Glutamatergic neuron (in vitro differentiated cells): ENCODE data around the gene PFN1. TPM values are rescaled to one million over a fixed set of nuclear protein-coding genes. Genes with fewer than 3 reads are reported as not detected.

Experiments used
- DNase-seq: peaks from one replicate; pipeline ENCODE4 v3.0.0; 2022
- H3K27ac Mint-ChIP-seq: one replicate; pipeline ENCODE4 v1.8.0; 2020; ENCODE audit warnings: mild to moderate bottlenecking, mixed read lengths, inconsistent platforms; ENCODE audit not compliant: unreplicated experiment
- H3K27me3 Mint-ChIP-seq: one replicate; pipeline ENCODE4 v1.8.0; 2020; ENCODE audit warnings: mild to moderate bottlenecking, moderate library complexity, mixed read lengths, inconsistent platforms; ENCODE audit not compliant: unreplicated experiment
- H3K36me3 Mint-ChIP-seq: one replicate; pipeline ENCODE4 v1.8.0; 2020; ENCODE audit warnings: mild to moderate bottlenecking, mixed read lengths, inconsistent platforms; ENCODE audit not compliant: unreplicated experiment
- H3K4me1 Mint-ChIP-seq: one replicate; pipeline ENCODE4 v1.8.0; 2020; ENCODE audit warnings: mild to moderate bottlenecking, low read depth, mixed read lengths, inconsistent platforms; ENCODE audit not compliant: unreplicated experiment
- H3K4me3 Mint-ChIP-seq: one replicate; pipeline ENCODE4 v1.8.0; 2020; ENCODE audit warnings: mild to moderate bottlenecking, mixed read lengths, inconsistent platforms; ENCODE audit not compliant: unreplicated experiment
- H3K9me3 Mint-ChIP-seq: one replicate; pipeline ENCODE4 v1.8.0; 2020; ENCODE audit warnings: mild to moderate bottlenecking, moderate library complexity, mixed read lengths, inconsistent platforms; ENCODE audit not compliant: unreplicated experiment
- total RNA-seq: library from RNA; stranded (reverse); fragmentation: NEBNext Ultra II Directional; extraction: Animal tissue kit (Norgen Biotek cat#: 25700); gene quantifications from one replicate; pipeline ENCODE4 v1.2.1, GENCODE V29; 2021; ENCODE audit not compliant: unreplicated experiment
- TF ChIP-seq, protein P1 (sequence below): fragments of 200-600 bp; sonication (generic); IDR thresholded peaks from one replicate; pipeline ENCODE4 v1.5.0; 2021; ENCODE audit not compliant: partially characterized antibody, unreplicated experiment

The PFN1 gene
- total RNA-seq, 1 donor from 2014 or later = 356 TPM

DNA sequence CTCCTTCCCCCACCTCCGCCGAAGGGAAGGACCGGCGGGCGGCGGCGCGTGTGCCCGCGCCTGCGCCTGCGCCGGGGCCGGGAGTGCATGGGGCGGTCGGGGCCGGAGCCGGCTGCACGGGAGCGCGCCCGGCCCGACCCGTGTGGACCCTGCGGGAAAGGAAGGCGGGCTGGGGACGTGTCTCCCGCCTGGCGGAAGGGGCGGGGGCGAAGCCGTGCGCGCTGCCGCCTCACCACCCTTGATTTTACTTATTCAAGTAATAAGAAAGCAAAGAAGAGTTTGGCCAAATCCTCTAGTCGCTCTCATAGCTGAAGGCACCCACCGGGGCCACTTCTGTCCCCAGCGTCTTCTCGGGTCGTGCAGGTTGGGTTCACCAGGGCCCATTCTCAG is 596 bp upstream of the PFN1 start:
- H3K4me3 Mint-ChIP-seq = peak overlapping the region; percentile 100
- TF ChIP-seq, protein P1, sequence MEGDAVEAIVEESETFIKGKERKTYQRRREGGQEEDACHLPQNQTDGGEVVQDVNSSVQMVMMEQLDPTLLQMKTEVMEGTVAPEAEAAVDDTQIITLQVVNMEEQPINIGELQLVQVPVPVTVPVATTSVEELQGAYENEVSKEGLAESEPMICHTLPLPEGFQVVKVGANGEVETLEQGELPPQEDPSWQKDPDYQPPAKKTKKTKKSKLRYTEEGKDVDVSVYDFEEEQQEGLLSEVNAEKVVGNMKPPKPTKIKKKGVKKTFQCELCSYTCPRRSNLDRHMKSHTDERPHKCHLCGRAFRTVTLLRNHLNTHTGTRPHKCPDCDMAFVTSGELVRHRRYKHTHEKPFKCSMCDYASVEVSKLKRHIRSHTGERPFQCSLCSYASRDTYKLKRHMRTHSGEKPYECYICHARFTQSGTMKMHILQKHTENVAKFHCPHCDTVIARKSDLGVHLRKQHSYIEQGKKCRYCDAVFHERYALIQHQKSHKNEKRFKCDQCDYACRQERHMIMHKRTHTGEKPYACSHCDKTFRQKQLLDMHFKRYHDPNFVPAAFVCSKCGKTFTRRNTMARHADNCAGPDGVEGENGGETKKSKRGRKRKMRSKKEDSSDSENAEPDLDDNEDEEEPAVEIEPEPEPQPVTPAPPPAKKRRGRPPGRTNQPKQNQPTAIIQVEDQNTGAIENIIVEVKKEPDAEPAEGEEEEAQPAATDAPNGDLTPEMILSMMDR = no peak
- H3K9me3 Mint-ChIP-seq = peaks cover 12% of the 10 kb centered on the region
- DNase-seq = peak; percentile 78
- H3K27ac Mint-ChIP-seq = peak overlapping the region; percentile 98
- peaks cover 6% of the 10 kb centered on the region for H3K27me3 Mint-ChIP-seq
- peaks cover 31% of the 10 kb centered on the region for H3K4me1 Mint-ChIP-seq
- peaks cover 5% of the 10 kb centered on the region for H3K36me3 Mint-ChIP-seq

DNA sequence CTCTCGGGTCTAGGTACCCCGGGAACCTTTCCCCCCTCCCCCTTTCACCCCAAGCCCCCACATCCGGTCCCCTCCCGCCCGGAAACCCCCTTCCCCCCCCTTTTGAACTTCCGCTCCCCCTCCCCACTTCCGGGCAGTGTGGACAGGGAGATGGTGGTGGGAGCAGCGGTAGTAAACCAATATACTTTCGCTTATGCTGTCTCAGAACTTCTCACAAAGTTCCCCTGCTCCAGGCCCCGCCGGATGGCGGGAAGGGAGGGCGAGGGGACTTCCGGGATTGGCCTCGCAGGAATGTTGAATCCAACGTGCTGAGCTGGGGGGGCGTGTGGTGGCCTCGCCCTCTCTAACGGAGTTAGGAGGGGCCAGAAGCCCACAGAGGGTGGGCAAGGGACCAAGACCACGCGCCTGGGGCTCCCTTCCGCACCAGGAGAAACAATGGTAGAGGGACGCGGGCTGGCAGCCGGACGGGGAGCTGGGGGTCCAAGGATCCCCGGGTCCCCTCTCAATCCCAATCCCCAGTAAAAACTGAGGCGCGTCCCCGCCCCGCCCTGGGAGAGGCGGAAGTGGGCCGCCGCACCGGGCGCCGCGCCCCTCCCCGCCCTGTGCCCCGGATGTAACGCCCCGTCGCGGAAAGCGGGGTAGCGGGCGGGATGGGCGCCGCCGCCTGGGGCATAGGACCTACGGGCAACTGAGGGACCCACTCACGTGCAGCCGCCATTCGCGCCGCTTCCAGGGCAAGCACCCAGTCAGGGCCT is 742 bp downstream of the PFN1 start:
- Mint-ChIP-seq H3K4me1 (peaks cover 25% of the 10 kb centered on the region), H3K27ac (no peak overlapping the region), H3K27me3 (peaks cover 3% of the 10 kb centered on the region), H3K4me3 (peak overlapping the region; percentile 95), H3K36me3 (peaks cover 5% of the 10 kb centered on the region), H3K9me3 (peaks cover 8% of the 10 kb centered on the region)
- TF ChIP-seq, protein P1 = no peak
- DNase-seq = peak; percentile 71

DNA sequence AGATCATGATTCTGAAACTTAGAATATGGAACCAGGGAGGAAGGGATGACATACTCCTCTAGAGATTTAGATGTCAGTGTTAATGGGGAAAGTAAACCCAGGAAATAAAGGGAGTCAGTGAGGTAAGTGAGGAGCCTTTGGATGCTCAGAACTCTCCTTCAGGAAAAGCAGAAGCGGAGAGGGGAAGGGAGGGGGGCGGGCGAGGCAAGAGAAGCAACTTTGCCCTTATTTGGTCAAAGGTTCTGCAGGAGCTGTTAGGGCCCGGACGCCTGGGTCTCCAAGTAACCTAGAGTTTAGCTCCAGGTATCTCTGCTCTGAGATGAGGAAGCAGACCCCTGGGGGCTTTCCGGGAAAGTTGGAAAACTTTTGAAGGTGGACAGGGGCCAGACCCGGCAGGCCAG is 1.3 kb downstream of the PFN1 start:
- peaks cover 5% of the 10 kb centered on the region for H3K36me3 Mint-ChIP-seq
- TF ChIP-seq, protein P1 = no peak
- H3K27me3 Mint-ChIP-seq = peaks cover 3% of the 10 kb centered on the region
- H3K4me1 Mint-ChIP-seq = peaks cover 26% of the 10 kb centered on the region
- DNase-seq = no peak
- peak overlapping the region; percentile 68 for H3K27ac Mint-ChIP-seq
- H3K4me3 Mint-ChIP-seq = peak overlapping the region; percentile 95
- peaks cover 8% of the 10 kb centered on the region for H3K9me3 Mint-ChIP-seq

DNA sequence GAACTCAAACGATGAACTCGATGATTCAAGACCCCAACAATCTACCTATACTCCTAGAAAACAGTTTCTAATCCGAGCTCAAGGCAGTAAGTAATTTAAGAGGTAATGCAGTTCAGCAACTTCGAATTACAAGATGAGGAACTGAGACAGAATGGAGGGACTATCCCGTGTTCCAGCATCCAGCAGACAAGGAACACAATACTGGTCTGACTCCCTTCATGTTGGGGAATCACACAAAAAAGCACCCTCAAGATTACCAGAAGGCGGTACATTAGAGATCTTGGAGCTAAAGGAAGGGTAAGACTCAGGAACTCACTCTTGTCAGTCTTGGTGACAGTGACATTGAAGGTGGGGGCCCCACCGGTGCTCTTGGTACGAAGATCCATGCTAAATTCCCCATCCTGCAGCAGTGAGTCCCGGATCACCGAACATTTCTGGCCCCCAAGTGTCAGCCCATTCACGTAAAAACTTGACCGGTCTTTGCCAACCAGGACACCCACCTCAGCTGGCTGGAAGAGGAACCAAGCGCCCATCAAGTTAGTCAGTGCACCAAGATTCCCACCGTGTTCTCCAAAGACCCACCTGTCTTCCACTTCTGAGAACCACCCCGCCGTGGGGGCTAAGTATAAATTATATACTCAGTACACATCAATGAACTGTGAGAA is 1.9 kb downstream of the PFN1 start:
- peaks cover 8% of the 10 kb centered on the region for H3K9me3 Mint-ChIP-seq
- H3K36me3 Mint-ChIP-seq = peaks cover 5% of the 10 kb centered on the region
- peaks cover 24% of the 10 kb centered on the region for H3K4me1 Mint-ChIP-seq
- peak overlapping the region; percentile 95 for H3K4me3 Mint-ChIP-seq
- no peak for DNase-seq
- peaks cover 3% of the 10 kb centered on the region for H3K27me3 Mint-ChIP-seq
- TF ChIP-seq, protein P1 = no peak
- peak overlapping the region; percentile 91 for H3K27ac Mint-ChIP-seq

DNA sequence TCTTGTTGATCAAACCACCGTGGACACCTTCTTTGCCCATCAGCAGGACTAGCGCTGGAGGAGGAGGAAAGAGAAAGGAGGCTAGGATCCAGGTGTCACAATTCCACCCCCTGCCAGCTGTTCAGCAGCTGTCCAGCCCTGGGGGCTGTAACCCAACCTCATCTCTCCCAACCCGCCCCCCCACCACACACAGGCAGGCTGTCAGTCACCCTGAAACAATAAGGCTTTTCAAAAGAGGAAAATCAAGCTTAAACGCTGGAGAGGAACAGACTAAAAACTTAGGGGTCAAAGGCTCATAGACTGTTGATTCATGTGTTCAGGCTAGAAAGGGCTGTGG is 2.4 kb downstream of the PFN1 start:
- peaks cover 5% of the 10 kb centered on the region for H3K36me3 Mint-ChIP-seq
- DNase-seq = no peak
- peaks cover 4% of the 10 kb centered on the region for H3K9me3 Mint-ChIP-seq
- peak overlapping the region; percentile 95 for H3K4me3 Mint-ChIP-seq
- peak overlapping the region; percentile 91 for H3K27ac Mint-ChIP-seq
- H3K27me3 Mint-ChIP-seq = peaks cover 8% of the 10 kb centered on the region
- TF ChIP-seq, protein P1 = no peak
- H3K4me1 Mint-ChIP-seq = peaks cover 23% of the 10 kb centered on the region
